Fibroblast of mammary gland (primary cell): ENCODE results near the gene LRRC1.

Experiments used
- DNase-seq: peaks from one replicate; pipeline ENCODE4 v3.0.0-alpha.2; 2010; ENCODE audit warnings: low read depth
- H3K4me3 ChIP-seq: 2 replicates; pipeline ENCODE4 v1.5.1; 2011; ENCODE audit warnings: low read depth, mild to moderate bottlenecking, low read length, moderate library complexity; ENCODE audit not compliant: control insufficient read depth
- CTCF ChIP-seq: conservative IDR thresholded peaks from 2 replicates; pipeline ENCODE4 v1.5.1; 2011; ENCODE audit warnings: low read depth, low read length, inconsistent platforms; ENCODE audit not compliant: control insufficient read depth, insufficient read depth

LRRC1 gene

DNA sequence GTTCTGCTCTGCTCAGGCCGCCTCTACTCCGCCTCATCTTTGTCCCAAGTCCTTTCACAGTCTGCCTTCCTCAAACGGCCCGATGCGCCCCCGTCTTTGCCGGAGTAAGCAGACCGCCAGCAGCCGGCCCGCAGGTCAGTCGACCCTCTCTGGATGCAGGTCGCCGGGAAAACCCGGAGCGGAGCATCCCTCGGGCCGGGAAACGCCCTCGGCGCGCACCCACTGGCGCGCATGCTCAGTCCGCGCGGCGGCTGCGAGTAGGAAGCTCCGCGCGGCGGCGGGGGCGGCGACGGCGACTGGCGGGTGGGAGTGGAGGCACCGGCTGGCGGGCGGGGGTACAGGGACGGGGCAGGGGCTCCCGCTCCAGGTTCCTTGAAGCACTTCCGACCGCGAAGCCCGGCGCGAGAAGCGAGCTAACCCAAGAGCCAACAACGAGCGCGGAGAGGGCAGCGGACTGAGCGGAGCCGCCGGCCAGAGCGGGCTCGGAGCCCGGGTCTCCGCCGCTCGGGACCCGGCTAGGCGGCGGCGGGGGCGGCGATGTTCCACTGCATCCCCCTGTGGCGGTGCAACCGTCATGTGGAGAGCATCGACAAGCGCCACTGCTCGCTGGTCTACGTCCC, at the start of gene LRRC1:
TSS of gene LRRC1 (plus strand) at position 286 of the 620 bp plus-strand sequence. CDS start at position 538, 252 bp downstream.
- DNase-seq, result peak; percentile 81
- TF ChIP-seq CTCF, result no peak
- H3K4me3 ChIP-seq, result peak within 1 kb of the TSS; percentile 76

- TF ChIP-seq CTCF, result no peak
- no peak for DNase-seq
- no peak overlapping the region for H3K4me3 ChIP-seq
Measured at GRCh38 chr6:53746442-53747103, 48.2 kb upstream of the LRRC1 start.

DNA sequence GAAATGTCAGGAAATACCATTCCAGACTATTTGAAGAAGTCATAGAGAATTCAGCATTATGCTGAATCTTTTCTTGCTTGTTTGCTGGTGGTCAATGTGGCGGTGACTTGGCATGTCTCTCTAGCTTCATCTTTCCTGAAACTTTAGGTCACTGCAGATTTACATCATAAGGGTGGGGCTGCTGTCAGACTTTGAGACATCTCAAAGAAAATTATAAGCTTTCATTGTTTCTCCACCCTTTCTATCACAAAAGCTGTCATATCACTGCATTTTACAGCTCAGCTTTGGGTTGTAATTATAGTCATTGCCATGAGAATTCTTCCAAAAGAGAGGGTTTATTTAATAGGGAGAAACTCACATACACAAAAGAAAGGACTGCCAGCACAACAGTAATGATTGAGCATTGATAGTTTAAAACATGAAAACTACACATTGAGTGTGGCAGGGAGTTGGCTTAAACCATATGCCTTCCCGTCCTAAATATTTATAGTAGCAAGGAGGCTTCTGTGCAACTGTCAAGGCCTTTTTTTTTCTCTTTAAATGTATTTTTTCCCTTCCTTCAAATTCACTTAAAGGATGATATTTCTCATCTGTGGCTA, 44.7 kb upstream of the LRRC1 start:
- H3K4me3 ChIP-seq, result no peak overlapping the region

DNA sequence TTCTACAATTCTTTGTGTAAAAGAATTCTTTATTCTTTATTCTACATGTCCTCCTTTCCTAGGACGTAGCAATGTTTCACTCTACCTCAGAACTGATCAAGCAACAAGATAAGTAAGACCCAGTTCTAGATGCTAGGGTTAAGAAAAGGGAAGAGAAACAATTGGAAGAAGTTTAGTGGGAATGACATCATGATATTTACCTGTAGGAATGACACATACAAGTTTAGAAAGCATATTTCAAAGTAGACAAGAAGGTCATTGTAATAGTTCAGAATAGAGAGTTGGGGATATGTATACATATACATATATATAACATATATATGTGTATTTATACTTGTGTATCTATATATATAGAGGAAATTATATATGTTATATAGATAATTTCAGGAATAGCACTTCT, 43.4 kb upstream of the LRRC1 start:
- no peak for TF ChIP-seq CTCF
- DNase-seq, result no peak
- H3K4me3 ChIP-seq, result no peak overlapping the region

More for the DNA sequence above, 44.7 kb upstream of the LRRC1 start:
- DNase-seq, result no peak
- no peak for TF ChIP-seq CTCF

DNA sequence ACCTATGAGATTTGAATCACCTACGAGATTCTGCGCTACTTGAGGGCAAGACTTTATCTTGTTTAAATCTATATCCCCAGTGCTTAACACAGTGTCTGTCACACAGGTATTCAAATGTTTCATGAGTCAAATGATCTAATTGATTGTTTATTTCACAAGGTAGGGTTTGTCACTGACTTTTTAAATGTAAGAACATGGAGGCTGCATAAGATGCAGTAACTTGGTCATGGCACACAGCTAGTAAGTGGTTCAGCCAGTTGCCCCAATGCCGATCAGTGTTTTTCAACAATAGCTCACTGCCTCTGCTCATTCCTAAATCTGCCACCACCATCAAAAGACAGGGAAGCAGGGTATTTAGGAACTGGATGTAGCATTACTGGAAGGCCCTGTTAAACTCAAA, 42.4 kb upstream of the LRRC1 start:
- no peak for DNase-seq
- no peak for TF ChIP-seq CTCF

DNA sequence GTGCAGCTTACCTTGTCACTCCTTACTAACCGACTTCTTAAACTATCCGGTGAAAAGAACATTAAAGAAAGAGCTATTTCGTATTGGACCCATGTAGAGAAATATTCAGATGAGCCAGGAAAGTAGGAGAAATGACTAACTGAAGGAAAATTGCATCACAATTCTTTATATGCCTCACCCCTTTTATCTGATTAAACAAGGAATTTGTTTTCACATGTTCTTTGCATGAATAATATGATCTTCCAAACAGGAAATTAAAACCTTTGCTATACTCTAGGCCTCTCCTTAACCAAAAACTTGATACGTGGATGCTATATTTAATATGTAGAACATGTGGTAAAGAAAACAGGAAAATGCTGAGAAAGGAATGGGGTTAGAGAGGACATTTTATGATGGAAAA, 41.9 kb upstream of the LRRC1 start:
- H3K4me3 ChIP-seq, result no peak overlapping the region
- no peak for TF ChIP-seq CTCF
- peak; percentile 45 for DNase-seq

More for the DNA sequence above, 42.4 kb upstream of the LRRC1 start:
- no peak overlapping the region for H3K4me3 ChIP-seq

- no peak overlapping the region for H3K4me3 ChIP-seq
- DNase-seq, result no peak
- no peak for TF ChIP-seq CTCF
Measured at GRCh38 chr6:53754330-53754729, 40.5 kb upstream of the LRRC1 start.
